ENCODE measurements around the gene OPCML.

OPCML gene

DNA sequence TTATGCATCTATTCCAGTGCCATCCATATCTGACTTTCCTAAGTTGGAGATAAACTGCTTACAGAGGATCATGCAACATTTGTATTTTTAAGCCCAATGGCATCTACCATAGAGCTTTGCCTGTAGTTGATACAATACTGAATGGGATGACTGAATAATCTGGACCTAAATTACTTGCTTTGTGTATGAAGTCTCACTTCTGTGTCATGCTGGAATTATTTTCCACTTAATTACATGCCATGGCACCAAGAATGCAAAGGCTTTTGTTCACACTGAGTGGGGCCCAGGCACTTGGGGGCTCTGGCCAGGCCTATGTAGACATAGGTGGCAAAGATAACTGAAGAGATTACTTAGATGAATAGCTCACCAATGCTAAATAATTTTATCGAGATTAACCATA is 51.6 kb downstream of the OPCML start:
- Histone ChIP-seq H3K4me1 (ENCODE audit: insufficient read depth, low read length, poor library complexity, severe bottlenecking) (no peaks in the 10 kb centered on the region), H3K4me3 (ENCODE audit: low read length, poor library complexity, severe bottlenecking) (no peak overlapping the region), H2AFZ (ENCODE audit: low read length) (no peak overlapping the region), H3K9me3 (ENCODE audit: insufficient read depth, low read depth, low read length) (peaks cover 10% of the 10 kb centered on the region; the same call in 1 of the 2 replicates), H3F3A (ENCODE audit: low read depth) (no peaks in the 10 kb centered on the region), H3K79me2 (ENCODE audit: insufficient read depth, low read length) (no peaks in the 10 kb centered on the region), H3K4me2 (ENCODE audit: low read depth, low read length, poor library complexity, severe bottlenecking) (no peak overlapping the region), H3K9ac (ENCODE audit: low read depth, low read length, poor library complexity, severe bottlenecking) (no peak overlapping the region), H4K20me1 (ENCODE audit: insufficient read depth, low read length, poor library complexity, severe bottlenecking) (no peaks in the 10 kb centered on the region), H3K9me2 (replicated peaks; ENCODE audit: low read depth, low read length) (no peaks in the 10 kb centered on the region), H3K36me3 (ENCODE audit: insufficient read depth, low read length) (no peaks in the 10 kb centered on the region), H3K27me3 (ENCODE audit: insufficient read depth, low read length, poor library complexity, severe bottlenecking) (no peaks in the 10 kb centered on the region)
- TF ChIP-seq, protein P1, sequence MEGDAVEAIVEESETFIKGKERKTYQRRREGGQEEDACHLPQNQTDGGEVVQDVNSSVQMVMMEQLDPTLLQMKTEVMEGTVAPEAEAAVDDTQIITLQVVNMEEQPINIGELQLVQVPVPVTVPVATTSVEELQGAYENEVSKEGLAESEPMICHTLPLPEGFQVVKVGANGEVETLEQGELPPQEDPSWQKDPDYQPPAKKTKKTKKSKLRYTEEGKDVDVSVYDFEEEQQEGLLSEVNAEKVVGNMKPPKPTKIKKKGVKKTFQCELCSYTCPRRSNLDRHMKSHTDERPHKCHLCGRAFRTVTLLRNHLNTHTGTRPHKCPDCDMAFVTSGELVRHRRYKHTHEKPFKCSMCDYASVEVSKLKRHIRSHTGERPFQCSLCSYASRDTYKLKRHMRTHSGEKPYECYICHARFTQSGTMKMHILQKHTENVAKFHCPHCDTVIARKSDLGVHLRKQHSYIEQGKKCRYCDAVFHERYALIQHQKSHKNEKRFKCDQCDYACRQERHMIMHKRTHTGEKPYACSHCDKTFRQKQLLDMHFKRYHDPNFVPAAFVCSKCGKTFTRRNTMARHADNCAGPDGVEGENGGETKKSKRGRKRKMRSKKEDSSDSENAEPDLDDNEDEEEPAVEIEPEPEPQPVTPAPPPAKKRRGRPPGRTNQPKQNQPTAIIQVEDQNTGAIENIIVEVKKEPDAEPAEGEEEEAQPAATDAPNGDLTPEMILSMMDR (conservative IDR thresholded peaks at IDR 0.05; ENCODE audit: low read length), result no peak

DNA sequence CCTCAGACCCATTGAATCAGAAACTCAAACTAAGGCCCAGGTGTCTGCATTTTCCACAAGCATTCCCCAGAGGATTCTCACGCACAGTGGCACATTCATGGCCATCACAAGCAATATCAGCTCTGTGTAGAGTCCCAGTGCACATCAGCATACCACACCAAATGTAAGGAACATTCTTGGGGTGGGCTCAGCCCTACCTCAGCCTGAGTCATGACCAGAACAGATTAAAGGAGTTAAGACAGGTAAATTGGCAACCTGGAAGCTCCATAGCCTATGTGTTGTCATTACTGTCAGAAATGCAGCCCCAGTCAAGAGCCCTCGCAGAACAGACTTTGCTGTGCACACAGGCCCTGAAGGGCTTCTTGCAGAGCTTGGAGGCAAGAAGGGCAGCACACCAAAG is 53.1 kb downstream of the OPCML start:
- TF ChIP-seq, protein P1 (conservative IDR thresholded peaks at IDR 0.05; ENCODE audit: low read length), result no peak
- no peak for TF ChIP-seq EZH2phosphoT487 (IDR thresholded peaks at IDR 0.05; ENCODE audit: borderline replicate concordance)
- Histone ChIP-seq H3K27me3 (ENCODE audit: insufficient read depth, low read length, poor library complexity, severe bottlenecking) (no peaks in the 10 kb centered on the region), H3K4me2 (ENCODE audit: low read depth, low read length, poor library complexity, severe bottlenecking) (no peak overlapping the region)

DNA sequence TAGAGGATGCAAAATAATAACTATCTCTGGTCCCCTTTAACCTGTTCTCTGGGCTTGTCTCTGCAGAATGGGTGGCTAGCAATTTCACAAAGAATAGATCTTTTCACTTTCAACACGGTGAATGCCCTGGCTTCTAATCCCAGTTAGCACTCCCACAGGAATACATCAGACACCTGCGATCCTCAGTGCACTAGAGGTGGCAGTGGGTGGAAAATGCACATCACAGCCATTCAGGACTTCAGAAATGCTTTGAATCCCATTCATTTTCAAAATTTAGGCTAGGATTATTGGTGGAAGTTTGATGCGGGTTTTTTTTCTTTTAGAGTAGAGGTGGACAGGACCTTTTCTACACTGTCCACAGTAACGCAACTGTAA is 55.1 kb downstream of the OPCML start:
- H4K20me1 ChIP-seq (ENCODE audit: insufficient read depth, low read length, poor library complexity, severe bottlenecking), result no peaks in the 10 kb centered on the region
- peaks cover 10% of the 10 kb centered on the region; the same call in 1 of the 2 replicates for H3K9me3 ChIP-seq (ENCODE audit: insufficient read depth, low read depth, low read length)
- no peak overlapping the region for H3K4me2 ChIP-seq (ENCODE audit: low read depth, low read length, poor library complexity, severe bottlenecking)
- H3K4me3 ChIP-seq (ENCODE audit: low read length, poor library complexity, severe bottlenecking), result no peak overlapping the region
- no peaks in the 10 kb centered on the region for H3K36me3 ChIP-seq (ENCODE audit: insufficient read depth, low read length)
- H3F3A ChIP-seq (ENCODE audit: low read depth), result no peaks in the 10 kb centered on the region
- TF ChIP-seq EZH2phosphoT487 (IDR thresholded peaks at IDR 0.05; ENCODE audit: borderline replicate concordance), result no peak
- TF ChIP-seq, protein P1 (conservative IDR thresholded peaks at IDR 0.05; ENCODE audit: low read length), result no peak
- no peaks in the 10 kb centered on the region for H3K4me1 ChIP-seq (ENCODE audit: insufficient read depth, low read length, poor library complexity, severe bottlenecking)
- H3K9ac ChIP-seq (ENCODE audit: low read depth, low read length, poor library complexity, severe bottlenecking), result no peak overlapping the region
- no peak overlapping the region for H2AFZ ChIP-seq (ENCODE audit: low read length)
- no peaks in the 10 kb centered on the region for H3K79me2 ChIP-seq (ENCODE audit: insufficient read depth, low read length)
- H3K27me3 ChIP-seq (ENCODE audit: insufficient read depth, low read length, poor library complexity, severe bottlenecking), result no peaks in the 10 kb centered on the region
- H3K9me2 ChIP-seq (replicated peaks; ENCODE audit: low read depth, low read length), result no peaks in the 10 kb centered on the region

More for the DNA sequence above, 53.1 kb downstream of the OPCML start:
- Histone ChIP-seq H3K9me3 (ENCODE audit: insufficient read depth, low read depth, low read length) (peaks cover 10% of the 10 kb centered on the region; the same call in 1 of the 2 replicates), H3K9me2 (replicated peaks; ENCODE audit: low read depth, low read length) (no peaks in the 10 kb centered on the region), H3K4me3 (ENCODE audit: low read length, poor library complexity, severe bottlenecking) (no peak overlapping the region), H3K9ac (ENCODE audit: low read depth, low read length, poor library complexity, severe bottlenecking) (no peak overlapping the region), H2AFZ (ENCODE audit: low read length) (no peak overlapping the region), H4K20me1 (ENCODE audit: insufficient read depth, low read length, poor library complexity, severe bottlenecking) (no peaks in the 10 kb centered on the region), H3F3A (ENCODE audit: low read depth) (no peaks in the 10 kb centered on the region), H3K4me1 (ENCODE audit: insufficient read depth, low read length, poor library complexity, severe bottlenecking) (no peaks in the 10 kb centered on the region), H3K36me3 (ENCODE audit: insufficient read depth, low read length) (no peaks in the 10 kb centered on the region), H3K79me2 (ENCODE audit: insufficient read depth, low read length) (no peaks in the 10 kb centered on the region)
